Measurements from ENCODE around the gene APLF.

The APLF gene

DNA sequence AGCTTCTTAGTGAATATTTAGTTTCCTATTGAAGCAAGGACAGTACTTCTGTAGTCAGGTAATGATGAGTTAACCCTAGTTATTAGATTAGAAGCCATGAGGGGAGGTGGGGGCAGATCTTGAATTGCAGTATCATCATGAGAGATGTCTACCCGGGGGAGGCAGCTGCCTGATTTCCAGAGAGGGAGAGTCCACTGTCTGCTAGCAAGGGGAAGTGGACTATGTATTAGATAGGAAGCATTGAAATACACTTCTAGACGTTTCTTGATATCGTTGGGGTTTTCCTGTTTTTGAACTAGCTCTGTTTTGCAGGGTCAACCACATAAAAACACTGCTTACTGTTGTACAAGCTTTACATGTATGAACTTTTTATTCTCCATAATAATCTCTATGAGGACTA lies 38.8 kb downstream of the APLF start:
- no peaks in the 10 kb centered on the region for H3F3A ChIP-seq (ENCODE audit: insufficient read depth)
- H3K27ac ChIP-seq (ENCODE audit: low read depth, low read length) = no peak overlapping the region
- H3K9me3 ChIP-seq (ENCODE audit: insufficient read depth, low read length) = no peaks in the 10 kb centered on the region
- H3K36me3 ChIP-seq (ENCODE audit: low read length) = no peaks in the 10 kb centered on the region; the same call in 1 of the 2 replicates
- no peaks in the 10 kb centered on the region for H3K9me2 ChIP-seq (replicated peaks; ENCODE audit: insufficient read depth, low read length)
- no peak overlapping the region for H3K4me2 ChIP-seq (ENCODE audit: low read depth, low read length, poor library complexity, severe bottlenecking)
- no peak overlapping the region for H2AFZ ChIP-seq (ENCODE audit: low read depth, low read length, severe bottlenecking)
- no peaks in the 10 kb centered on the region for H3K79me2 ChIP-seq (ENCODE audit: insufficient read depth, low read length)
- H3K4me3 ChIP-seq (ENCODE audit: insufficient read depth, low read length, poor library complexity, severe bottlenecking) = no peak overlapping the region
- no peak overlapping the region for H3K9ac ChIP-seq (ENCODE audit: low read length)
- H3K27me3 ChIP-seq (ENCODE audit: low read length) = no peaks in the 10 kb centered on the region
- TF ChIP-seq, protein P1, sequence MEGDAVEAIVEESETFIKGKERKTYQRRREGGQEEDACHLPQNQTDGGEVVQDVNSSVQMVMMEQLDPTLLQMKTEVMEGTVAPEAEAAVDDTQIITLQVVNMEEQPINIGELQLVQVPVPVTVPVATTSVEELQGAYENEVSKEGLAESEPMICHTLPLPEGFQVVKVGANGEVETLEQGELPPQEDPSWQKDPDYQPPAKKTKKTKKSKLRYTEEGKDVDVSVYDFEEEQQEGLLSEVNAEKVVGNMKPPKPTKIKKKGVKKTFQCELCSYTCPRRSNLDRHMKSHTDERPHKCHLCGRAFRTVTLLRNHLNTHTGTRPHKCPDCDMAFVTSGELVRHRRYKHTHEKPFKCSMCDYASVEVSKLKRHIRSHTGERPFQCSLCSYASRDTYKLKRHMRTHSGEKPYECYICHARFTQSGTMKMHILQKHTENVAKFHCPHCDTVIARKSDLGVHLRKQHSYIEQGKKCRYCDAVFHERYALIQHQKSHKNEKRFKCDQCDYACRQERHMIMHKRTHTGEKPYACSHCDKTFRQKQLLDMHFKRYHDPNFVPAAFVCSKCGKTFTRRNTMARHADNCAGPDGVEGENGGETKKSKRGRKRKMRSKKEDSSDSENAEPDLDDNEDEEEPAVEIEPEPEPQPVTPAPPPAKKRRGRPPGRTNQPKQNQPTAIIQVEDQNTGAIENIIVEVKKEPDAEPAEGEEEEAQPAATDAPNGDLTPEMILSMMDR (IDR thresholded peaks at IDR 0.05; ENCODE audit: insufficient read depth, low read length, poor library complexity, severe bottlenecking) = no peak
- no peak for TF ChIP-seq EZH2phosphoT487 (conservative IDR thresholded peaks at IDR 0.05; ENCODE audit: low read length)
- no peaks in the 10 kb centered on the region for H4K20me1 ChIP-seq (ENCODE audit: low read depth, low read length)

DNA sequence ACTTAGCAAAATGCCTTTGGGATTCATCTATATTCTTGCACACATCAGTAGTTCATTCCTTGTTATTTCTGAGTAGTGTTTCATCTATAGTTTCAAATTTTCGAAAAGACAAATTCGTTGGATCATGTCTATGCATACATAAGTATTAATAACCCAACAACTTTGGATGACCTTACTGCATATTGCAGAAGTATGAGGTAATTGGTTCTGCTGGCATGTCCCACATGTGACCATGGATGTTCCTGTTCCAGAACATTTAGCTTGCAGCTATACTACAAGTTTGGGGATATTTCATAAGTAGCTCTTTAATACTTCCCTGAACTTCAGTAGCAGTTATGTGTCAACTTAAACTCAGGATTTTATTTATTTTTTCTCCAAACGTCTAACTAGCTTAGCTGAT lies 44.9 kb downstream of the APLF start:
- TF ChIP-seq EZH2phosphoT487 (conservative IDR thresholded peaks at IDR 0.05; ENCODE audit: low read length) = no peak
- Histone ChIP-seq H3K27me3 (ENCODE audit: low read length) (no peaks in the 10 kb centered on the region), H3K9me3 (ENCODE audit: insufficient read depth, low read length) (no peaks in the 10 kb centered on the region), H3K27ac (ENCODE audit: low read depth, low read length) (no peak overlapping the region), H3K9ac (ENCODE audit: low read length) (no peak overlapping the region), H2AFZ (ENCODE audit: low read depth, low read length, severe bottlenecking) (no peak overlapping the region), H3K79me2 (ENCODE audit: insufficient read depth, low read length) (no peaks in the 10 kb centered on the region), H3K4me2 (ENCODE audit: low read depth, low read length, poor library complexity, severe bottlenecking) (no peak overlapping the region), H3K4me3 (ENCODE audit: insufficient read depth, low read length, poor library complexity, severe bottlenecking) (no peak overlapping the region), H3K9me2 (replicated peaks; ENCODE audit: insufficient read depth, low read length) (no peaks in the 10 kb centered on the region), H3K36me3 (ENCODE audit: low read length) (no peaks in the 10 kb centered on the region; the same call in 1 of the 2 replicates), H3F3A (ENCODE audit: insufficient read depth) (0 out of 2 replicates have a peak, but pooled peaks cover 5% of the 10 kb centered on the region), H4K20me1 (ENCODE audit: low read depth, low read length) (no peaks in the 10 kb centered on the region)

DNA sequence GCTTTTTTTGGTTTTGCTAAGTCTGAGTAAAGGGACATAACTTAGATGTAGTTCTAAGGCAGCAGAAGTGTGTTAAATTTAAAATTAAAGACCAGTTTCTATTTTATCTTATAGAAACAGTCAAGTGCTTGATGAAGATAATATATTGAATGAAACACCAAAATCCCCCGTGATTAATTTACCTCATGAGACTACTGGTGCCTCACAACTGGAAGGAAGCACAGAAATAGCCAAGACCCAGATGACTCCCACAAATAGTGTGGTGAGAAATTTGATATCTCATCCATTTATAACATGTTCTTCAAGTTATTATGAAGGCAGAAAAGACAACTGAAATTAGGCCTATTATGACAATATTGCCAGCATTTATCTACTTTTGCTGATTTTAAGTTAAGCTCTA lies 45.6 kb downstream of the APLF start:
- Histone ChIP-seq H3K36me3 (ENCODE audit: low read length) (no peaks in the 10 kb centered on the region; the same call in 1 of the 2 replicates), H3K9me3 (ENCODE audit: insufficient read depth, low read length) (no peaks in the 10 kb centered on the region), H3K79me2 (ENCODE audit: insufficient read depth, low read length) (no peaks in the 10 kb centered on the region), H3K27me3 (ENCODE audit: low read length) (no peaks in the 10 kb centered on the region), H3K4me3 (ENCODE audit: insufficient read depth, low read length, poor library complexity, severe bottlenecking) (no peak overlapping the region), H3K27ac (ENCODE audit: low read depth, low read length) (no peak overlapping the region), H2AFZ (ENCODE audit: low read depth, low read length, severe bottlenecking) (no peak overlapping the region), H3K4me2 (ENCODE audit: low read depth, low read length, poor library complexity, severe bottlenecking) (no peak overlapping the region), H3K9me2 (replicated peaks; ENCODE audit: insufficient read depth, low read length) (no peaks in the 10 kb centered on the region), H4K20me1 (ENCODE audit: low read depth, low read length) (no peaks in the 10 kb centered on the region), H3K9ac (ENCODE audit: low read length) (no peak overlapping the region), H3F3A (ENCODE audit: insufficient read depth) (0 out of 2 replicates have a peak, but pooled peaks cover 5% of the 10 kb centered on the region)
- TF ChIP-seq, protein P1 (IDR thresholded peaks at IDR 0.05; ENCODE audit: insufficient read depth, low read length, poor library complexity, severe bottlenecking) = no peak
- TF ChIP-seq EZH2phosphoT487 (conservative IDR thresholded peaks at IDR 0.05; ENCODE audit: low read length) = no peak

DNA sequence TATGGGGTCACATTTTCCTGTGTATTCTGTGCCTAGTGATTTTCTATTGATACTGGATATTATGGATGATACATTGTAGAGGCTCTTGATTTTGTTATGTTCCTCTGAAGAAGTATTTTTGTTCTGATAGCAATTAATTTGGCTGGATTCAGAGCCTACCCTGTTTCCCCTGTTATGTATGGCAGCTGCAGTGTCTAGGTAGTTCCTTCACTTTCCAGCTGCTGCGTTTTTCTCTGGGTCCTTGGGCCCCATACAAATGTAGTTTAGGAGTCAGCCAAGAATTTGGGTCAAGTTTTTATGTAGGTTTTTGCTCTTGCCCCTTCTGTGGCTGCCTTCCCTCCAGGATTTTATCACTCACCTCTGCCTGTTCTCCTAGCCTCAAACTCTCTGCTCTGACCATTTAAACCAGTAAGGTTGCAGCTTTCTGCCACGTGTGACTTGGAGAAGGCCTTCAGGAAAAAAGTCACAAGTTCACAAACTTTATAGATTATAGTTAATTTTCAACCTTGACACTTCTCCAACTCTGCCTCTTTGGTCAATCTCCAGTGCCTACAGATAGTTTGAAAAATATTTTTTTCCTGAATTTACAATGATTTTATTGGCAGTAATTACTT lies 47.0 kb downstream of the APLF start:
- no peak overlapping the region for H2AFZ ChIP-seq (ENCODE audit: low read depth, low read length, severe bottlenecking)
- H4K20me1 ChIP-seq (ENCODE audit: low read depth, low read length) = no peaks in the 10 kb centered on the region
- H3K9me3 ChIP-seq (ENCODE audit: insufficient read depth, low read length) = no peaks in the 10 kb centered on the region
- no peaks in the 10 kb centered on the region; the same call in 1 of the 2 replicates for H3K36me3 ChIP-seq (ENCODE audit: low read length)
- no peak overlapping the region for H3K9ac ChIP-seq (ENCODE audit: low read length)
- H3K4me2 ChIP-seq (ENCODE audit: low read depth, low read length, poor library complexity, severe bottlenecking) = no peak overlapping the region
- no peak for TF ChIP-seq EZH2phosphoT487 (conservative IDR thresholded peaks at IDR 0.05; ENCODE audit: low read length)
- TF ChIP-seq, protein P1 (IDR thresholded peaks at IDR 0.05; ENCODE audit: insufficient read depth, low read length, poor library complexity, severe bottlenecking) = no peak
- 0 out of 2 replicates have a peak, but pooled peaks cover 5% of the 10 kb centered on the region for H3F3A ChIP-seq (ENCODE audit: insufficient read depth)
- H3K4me3 ChIP-seq (ENCODE audit: insufficient read depth, low read length, poor library complexity, severe bottlenecking) = no peak overlapping the region
- no peaks in the 10 kb centered on the region for H3K27me3 ChIP-seq (ENCODE audit: low read length)
- H3K27ac ChIP-seq (ENCODE audit: low read depth, low read length) = no peak overlapping the region
- H3K9me2 ChIP-seq (replicated peaks; ENCODE audit: insufficient read depth, low read length) = no peaks in the 10 kb centered on the region
- no peaks in the 10 kb centered on the region for H3K79me2 ChIP-seq (ENCODE audit: insufficient read depth, low read length)
